Uterus (tissue), 4 donors: ENCODE measurements around the gene MAN2A1. TPM values are rescaled to one million over a fixed set of nuclear protein-coding genes. Genes with fewer than 3 reads are reported as not detected.
"Not testable (repeated sequence)": the region's sequence is repeated elsewhere in the genome, so short reads cannot be mapped to it uniquely, and the experiment has no call there.

ENCODE experiments used
- DNase-seq, 2 donors: peaks; one replicate each; pipeline ENCODE4 v3.0.0-alpha.2; 2019 to 2020
- H3K27ac ChIP-seq, 2 donors: fragments of 200-600 bp; sonication (generic); 1 replicate in 1 of 2; 2 replicates in 1 of 2; pipeline ENCODE4 v1.5.1; 2016 to 2018
- H3K27me3 ChIP-seq, 2 donors: fragments of 200-600 bp; sonication (generic); one replicate each; pipeline ENCODE4 v1.5.1; 2018 to 2019; ENCODE audit warnings: control low read depth in 1 of 2
- H3K36me3 ChIP-seq, 2 donors: fragments of 200-600 bp; sonication (generic); one replicate each; pipeline ENCODE4 v1.5.1; 2019; ENCODE audit warnings: control low read depth in 1 of 2
- H3K4me1 ChIP-seq, 2 donors: fragments of 200-600 bp; sonication (generic); one replicate each; pipeline ENCODE4 v1.5.1; 2018 to 2019; ENCODE audit warnings: control low read depth in 1 of 2
- H3K4me3 ChIP-seq, 2 donors: fragments of 200-600 bp; sonication (generic); 1 replicate in 1 of 2; 2 replicates in 1 of 2; pipeline ENCODE4 v1.5.1; 2018 to 2019; ENCODE audit warnings: mild to moderate bottlenecking in 1 of 2
- H3K9me3 ChIP-seq, 2 donors: fragments of 200-600 bp; sonication (generic); one replicate each; pipeline ENCODE4 v1.5.1; 2019; ENCODE audit warnings: control low read depth in 1 of 2
- POLR2A ChIP-seq, 2 donors: fragments of 450-650 bp; IDR thresholded peaks; one replicate each; pipeline ENCODE4 v1.6.1; 2016; ENCODE audit warnings: antibody characterized with exemption in 2 of 2, mild to moderate bottlenecking in 1 of 2, moderate library complexity in 1 of 2
- intact Hi-C: fragments of 100-400 bp; cut with DNase I; formaldehyde crosslinking; loops from one replicate; pipeline ENCODE4 v1.15.1; 2023; ENCODE audit warnings: low total_unique reads
- total RNA-seq, 4 donors: library from RNA; depleted of rRNA in 3 of 4; stranded (reverse); fragments of >200 nt in 3 of 4; gene quantifications; one replicate each; pipeline versions ENCODE4 v1.1.0 to v1.2.4, GENCODE V29; 2014 to 2023
- TF ChIP-seq, protein P1 (sequence below), 4 experiments: fragments of 200-600 bp in 2 of 4; fragments of 450-650 bp in 2 of 4; sonication (generic) in 2 of 4; IDR thresholded peaks; one replicate each; pipeline ENCODE4 v1.5.1; 2016 to 2019; ENCODE audit warnings: antibody characterized with exemption in 4 of 4, mild to moderate bottlenecking in 2 of 4, moderate library complexity in 1 of 4
- donor health status: DM: yes; HTN: yes; CAD: no.

Gene MAN2A1
- total RNA-seq, 4 donors from 2014 or later = 22.8 to 109 (median 40.6) TPM

DNA sequence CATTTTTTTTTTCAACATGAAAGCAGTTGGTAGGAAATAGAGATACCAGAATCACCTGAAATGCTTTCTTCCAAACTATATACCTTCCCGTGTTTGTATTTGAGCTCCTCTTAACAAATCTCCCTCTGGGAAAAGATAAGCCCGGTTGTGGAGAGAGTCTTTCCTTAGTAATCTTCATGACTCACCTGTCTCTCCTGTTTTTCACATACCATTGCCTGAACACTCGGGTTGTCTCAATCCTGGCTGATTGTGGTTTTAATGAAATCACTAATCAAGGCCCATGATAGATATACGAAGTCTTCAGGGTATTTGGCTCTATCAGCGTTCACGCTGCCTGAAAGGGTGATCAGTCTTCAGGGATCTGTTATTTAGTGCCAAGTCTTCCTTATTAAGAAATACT lies 136.7 kb downstream of the MAN2A1 start:
- H3K9me3 ChIP-seq = no peaks in the 10 kb centered on the region
- H3K36me3 ChIP-seq = no peaks in the 10 kb centered on the region
- no peak for TF ChIP-seq POLR2A (IDR thresholded peaks at IDR 0.05)
- TF ChIP-seq, protein P1, sequence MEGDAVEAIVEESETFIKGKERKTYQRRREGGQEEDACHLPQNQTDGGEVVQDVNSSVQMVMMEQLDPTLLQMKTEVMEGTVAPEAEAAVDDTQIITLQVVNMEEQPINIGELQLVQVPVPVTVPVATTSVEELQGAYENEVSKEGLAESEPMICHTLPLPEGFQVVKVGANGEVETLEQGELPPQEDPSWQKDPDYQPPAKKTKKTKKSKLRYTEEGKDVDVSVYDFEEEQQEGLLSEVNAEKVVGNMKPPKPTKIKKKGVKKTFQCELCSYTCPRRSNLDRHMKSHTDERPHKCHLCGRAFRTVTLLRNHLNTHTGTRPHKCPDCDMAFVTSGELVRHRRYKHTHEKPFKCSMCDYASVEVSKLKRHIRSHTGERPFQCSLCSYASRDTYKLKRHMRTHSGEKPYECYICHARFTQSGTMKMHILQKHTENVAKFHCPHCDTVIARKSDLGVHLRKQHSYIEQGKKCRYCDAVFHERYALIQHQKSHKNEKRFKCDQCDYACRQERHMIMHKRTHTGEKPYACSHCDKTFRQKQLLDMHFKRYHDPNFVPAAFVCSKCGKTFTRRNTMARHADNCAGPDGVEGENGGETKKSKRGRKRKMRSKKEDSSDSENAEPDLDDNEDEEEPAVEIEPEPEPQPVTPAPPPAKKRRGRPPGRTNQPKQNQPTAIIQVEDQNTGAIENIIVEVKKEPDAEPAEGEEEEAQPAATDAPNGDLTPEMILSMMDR (IDR thresholded peaks at IDR 0.05) = no peak
- intact Hi-C loops = no loop called here
- no peaks in the 10 kb centered on the region for H3K4me1 ChIP-seq
- no peaks in the 10 kb centered on the region for H3K27me3 ChIP-seq
- no peak overlapping the region for H3K27ac ChIP-seq
- H3K4me3 ChIP-seq = no peak overlapping the region
- no peak for DNase-seq

DNA sequence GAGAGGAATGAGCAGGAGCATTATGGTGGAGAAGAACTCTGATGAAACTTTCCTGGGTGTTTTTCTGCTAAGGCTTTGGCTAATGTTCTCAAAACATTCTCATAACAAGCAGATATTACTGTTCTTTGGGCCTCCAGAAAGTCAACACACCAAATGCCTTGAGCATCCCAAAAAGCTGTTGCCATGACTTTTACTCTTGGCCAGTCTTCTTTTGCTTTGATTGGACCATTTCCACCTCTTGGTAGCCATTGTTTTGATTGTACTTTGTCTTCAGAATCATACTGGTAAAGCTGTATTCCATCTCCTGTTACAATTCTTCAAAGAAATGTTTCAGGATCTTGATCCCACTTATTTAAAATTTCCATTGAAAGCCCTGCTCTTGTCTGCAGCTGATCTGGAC lies 139.6 kb downstream of the MAN2A1 start:
- Histone ChIP-seq H3K27me3 (no peaks in the 10 kb centered on the region), H3K4me3 (no peak overlapping the region), H3K36me3 (no peaks in the 10 kb centered on the region), H3K9me3 (no peaks in the 10 kb centered on the region), H3K27ac (no peak overlapping the region), H3K4me1 (no peaks in the 10 kb centered on the region)
- TF ChIP-seq, protein P1 (IDR thresholded peaks at IDR 0.05) = no peak
- no peak for TF ChIP-seq POLR2A (IDR thresholded peaks at IDR 0.05)
- intact Hi-C loops = no loop called here
- no peak for DNase-seq

DNA sequence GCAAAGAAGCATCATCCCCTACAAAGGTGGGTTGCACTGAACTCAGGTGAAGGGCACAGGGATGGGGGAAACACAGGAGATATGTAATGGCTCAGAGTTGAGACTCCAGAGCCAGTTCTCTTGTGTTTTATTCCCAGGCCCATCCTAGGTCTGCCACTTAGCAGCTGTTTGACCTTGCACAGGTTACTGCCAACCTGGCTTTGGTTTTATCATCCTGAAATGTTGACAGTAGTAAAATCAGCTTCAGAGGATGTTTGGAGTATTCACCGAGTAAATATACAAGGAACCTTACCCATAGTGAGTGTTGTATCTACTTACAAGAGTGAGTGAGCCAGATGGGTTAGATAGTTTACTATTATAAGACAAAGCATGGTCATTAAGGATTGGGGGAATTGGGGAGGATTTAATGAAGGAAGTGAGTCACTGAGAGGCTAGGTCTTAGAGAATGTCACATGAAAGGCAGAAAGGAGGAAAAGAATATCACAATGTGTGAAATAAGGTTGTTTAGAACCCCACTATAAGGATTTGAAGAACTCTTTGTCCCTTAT lies 141.3 kb downstream of the MAN2A1 start:
- H3K27ac ChIP-seq = no peak overlapping the region
- H3K27me3 ChIP-seq = no peaks in the 10 kb centered on the region
- no peak for DNase-seq
- no peak overlapping the region for H3K4me3 ChIP-seq
- intact Hi-C loops = no loop called here
- no peaks in the 10 kb centered on the region for H3K9me3 ChIP-seq
- H3K36me3 ChIP-seq = no peaks in the 10 kb centered on the region
- H3K4me1 ChIP-seq = no peaks in the 10 kb centered on the region
- TF ChIP-seq, protein P1 (IDR thresholded peaks at IDR 0.05) = no peak
- TF ChIP-seq POLR2A (IDR thresholded peaks at IDR 0.05) = no peak

DNA sequence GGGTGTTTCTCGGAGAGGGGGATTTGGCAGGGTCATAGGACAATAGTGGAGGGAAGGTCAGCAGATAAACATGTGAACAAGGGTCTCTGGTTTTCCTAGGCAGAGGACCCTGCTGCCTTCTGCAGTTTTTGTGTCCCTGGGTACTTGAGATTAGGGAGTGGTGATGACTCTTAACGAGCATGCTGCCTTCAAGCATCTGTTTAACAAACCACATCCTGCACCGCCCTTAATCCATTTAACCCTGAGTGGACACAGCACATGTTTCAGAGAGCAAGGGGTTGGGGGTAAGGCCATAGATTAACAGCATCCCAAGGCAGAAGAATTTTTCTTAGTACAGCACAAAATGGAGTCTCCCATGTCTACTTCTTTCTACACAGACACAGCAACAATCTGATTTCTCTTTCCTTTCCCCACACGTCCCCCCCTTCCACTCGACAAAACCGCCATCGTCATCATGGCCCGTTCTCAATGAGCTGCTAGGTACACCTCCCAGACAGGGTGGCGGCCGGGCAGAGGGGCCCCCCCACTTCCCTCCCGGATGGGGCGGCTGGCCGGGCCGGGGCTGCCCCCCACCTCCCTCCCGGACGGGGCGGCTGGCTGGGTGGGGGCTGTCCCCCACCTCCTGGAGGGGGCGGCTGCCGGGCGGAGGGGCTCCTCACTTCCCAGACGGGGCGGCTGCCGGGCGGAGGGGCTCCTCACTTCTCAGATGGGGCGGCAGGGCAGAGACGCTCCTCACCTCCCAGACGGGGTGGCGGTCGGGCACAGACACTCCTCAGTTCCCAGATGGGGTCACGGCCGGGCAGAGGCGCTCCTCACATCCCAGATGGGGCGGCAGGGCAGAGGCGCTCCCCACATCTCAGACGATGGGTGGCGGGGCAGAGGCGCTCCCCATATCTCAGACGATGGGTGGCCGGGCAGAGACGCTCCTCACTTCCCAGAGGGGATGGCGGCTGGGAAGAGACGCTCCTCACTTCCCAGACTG lies 142.8 kb downstream of the MAN2A1 start:
- DNase-seq, H3K4me3 ChIP-seq, H3K27ac ChIP-seq, H3K9me3 ChIP-seq, H3K27me3 ChIP-seq, H3K36me3 ChIP-seq, intact Hi-C loops, H3K4me1 ChIP-seq: not testable (repeated sequence)

DNA sequence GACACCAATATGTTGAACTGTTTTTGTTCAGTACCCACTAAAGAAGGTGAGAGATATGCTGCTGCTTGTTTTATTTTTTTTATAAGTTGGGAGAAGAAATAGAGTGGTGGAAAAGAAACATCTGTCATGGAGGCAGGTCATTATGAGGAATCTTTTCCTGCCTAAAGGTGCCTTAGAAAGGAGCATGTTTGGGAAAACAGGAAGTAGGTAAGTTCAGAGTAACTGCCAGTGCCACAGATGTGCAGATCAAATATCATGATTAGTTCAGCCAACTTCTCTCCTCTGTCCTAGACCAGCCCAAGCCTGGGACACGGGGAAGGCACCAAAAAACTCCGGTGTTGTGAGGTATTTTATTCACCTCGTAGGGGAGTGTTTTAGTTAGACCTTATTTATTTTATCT lies 144.2 kb downstream of the MAN2A1 start:
- Histone ChIP-seq H3K36me3 (no peaks in the 10 kb centered on the region), H3K27ac (no peak overlapping the region), H3K4me3 (no peak overlapping the region), H3K9me3 (no peaks in the 10 kb centered on the region), H3K4me1 (no peaks in the 10 kb centered on the region), H3K27me3 (no peaks in the 10 kb centered on the region)
- intact Hi-C loops = no loop called here
- no peak for DNase-seq
- no peak for TF ChIP-seq POLR2A (IDR thresholded peaks at IDR 0.05)
- TF ChIP-seq, protein P1 (IDR thresholded peaks at IDR 0.05) = no peak
